ENCODE measurements around the gene PACSIN1. TPM values are rescaled to one million over a fixed set of nuclear protein-coding genes. Genes with fewer than 3 reads are reported as not detected.

PACSIN1 gene
- total RNA-seq, 1 donor from 2014 or later, result 3.4 TPM

DNA sequence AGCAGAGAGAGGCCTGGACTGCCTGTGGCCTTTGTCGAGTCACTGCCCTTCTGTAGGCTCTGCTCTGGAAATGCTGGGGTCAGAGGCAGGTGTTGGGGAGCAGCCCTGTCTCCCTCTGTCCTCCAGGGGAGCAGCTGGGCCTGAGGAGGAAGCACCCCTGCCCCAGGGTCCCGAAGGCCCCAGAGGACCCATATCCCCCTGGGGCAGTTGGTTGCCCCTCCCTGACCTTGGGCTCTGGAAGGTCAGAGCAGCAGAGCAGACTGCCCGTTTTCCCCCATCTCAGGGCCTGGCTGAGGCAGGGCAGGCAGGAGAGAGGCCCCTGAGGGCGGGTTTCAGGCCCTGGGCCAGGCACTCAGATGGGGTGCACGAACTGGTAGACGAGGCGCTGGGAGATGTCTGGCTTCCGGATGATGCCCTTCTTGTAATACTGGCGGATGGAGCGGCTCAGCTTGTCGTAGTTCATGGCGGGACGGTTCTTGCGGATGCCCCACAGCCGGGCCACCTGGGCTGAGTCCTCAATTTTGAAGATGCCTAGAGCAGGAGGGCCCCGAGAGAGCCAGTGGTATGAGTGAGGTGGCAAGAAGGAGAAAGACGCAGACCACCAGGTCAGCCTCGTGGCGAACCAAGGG lies 72.2 kb downstream of the PACSIN1 start:
- Mint-ChIP-seq H3K9me3 (no peaks in the 10 kb centered on the region), H3K36me3 (no peaks in the 10 kb centered on the region), H3K27ac (no peak overlapping the region), H3K4me3 (no peak overlapping the region), H3K4me1 (ENCODE audit: unreplicated experiment) (no peaks in the 10 kb centered on the region), H3K27me3 (no peaks in the 10 kb centered on the region)
- TF ChIP-seq, protein P1, sequence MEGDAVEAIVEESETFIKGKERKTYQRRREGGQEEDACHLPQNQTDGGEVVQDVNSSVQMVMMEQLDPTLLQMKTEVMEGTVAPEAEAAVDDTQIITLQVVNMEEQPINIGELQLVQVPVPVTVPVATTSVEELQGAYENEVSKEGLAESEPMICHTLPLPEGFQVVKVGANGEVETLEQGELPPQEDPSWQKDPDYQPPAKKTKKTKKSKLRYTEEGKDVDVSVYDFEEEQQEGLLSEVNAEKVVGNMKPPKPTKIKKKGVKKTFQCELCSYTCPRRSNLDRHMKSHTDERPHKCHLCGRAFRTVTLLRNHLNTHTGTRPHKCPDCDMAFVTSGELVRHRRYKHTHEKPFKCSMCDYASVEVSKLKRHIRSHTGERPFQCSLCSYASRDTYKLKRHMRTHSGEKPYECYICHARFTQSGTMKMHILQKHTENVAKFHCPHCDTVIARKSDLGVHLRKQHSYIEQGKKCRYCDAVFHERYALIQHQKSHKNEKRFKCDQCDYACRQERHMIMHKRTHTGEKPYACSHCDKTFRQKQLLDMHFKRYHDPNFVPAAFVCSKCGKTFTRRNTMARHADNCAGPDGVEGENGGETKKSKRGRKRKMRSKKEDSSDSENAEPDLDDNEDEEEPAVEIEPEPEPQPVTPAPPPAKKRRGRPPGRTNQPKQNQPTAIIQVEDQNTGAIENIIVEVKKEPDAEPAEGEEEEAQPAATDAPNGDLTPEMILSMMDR (conservative IDR thresholded peaks at IDR 0.05), result no peak
- no peak for DNase-seq (ENCODE audit: extremely low spot score, unreplicated experiment)

DNA sequence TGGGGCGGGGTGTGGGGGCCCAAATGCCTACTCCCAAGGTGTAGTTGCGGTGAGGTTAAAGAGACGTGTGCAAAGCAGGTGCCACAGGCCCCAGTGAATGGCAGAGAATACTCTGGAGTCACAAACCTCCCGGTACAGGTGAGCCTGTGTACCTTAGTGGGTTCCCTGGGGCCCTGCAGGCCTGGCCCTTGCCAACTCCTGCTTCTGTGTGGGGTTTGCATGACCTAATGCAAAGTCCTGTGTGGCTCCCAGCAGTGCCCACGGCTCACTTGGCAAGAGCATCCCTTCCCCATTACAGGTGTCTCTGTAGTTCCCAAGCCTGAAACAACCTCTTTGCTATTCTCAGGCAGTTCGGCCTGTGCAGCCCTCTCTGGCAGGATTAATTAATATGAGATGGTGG lies 72.7 kb downstream of the PACSIN1 start:
- H3K27ac Mint-ChIP-seq, result no peak overlapping the region
- no peak for DNase-seq (ENCODE audit: extremely low spot score, unreplicated experiment)
- TF ChIP-seq, protein P1 (conservative IDR thresholded peaks at IDR 0.05), result no peak
- no peaks in the 10 kb centered on the region for H3K4me1 Mint-ChIP-seq (ENCODE audit: unreplicated experiment)
- no peaks in the 10 kb centered on the region for H3K9me3 Mint-ChIP-seq
- H3K27me3 Mint-ChIP-seq, result no peaks in the 10 kb centered on the region
- H3K4me3 Mint-ChIP-seq, result no peak overlapping the region
- H3K36me3 Mint-ChIP-seq, result no peaks in the 10 kb centered on the region

DNA sequence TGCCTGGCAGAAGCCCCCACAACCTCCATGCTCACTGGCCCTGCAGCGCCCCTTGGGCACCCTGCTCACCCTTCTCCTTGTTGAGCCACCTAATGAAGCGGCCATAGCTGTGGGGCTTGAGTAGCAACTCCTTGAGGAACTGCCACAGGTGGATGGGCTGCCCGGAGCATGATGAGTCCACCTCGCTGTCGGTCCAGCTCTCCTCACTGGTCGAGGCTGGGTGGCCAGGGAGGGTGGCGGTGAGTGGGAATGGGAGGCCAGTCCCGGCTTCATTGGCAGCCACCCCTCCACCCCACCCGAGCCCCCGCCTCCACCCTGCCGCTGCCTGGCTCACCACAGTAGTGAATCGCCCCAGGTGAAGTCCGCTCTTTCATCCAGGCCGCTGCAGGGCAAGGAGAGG lies 73.3 kb downstream of the PACSIN1 start:
- Mint-ChIP-seq H3K4me1 (ENCODE audit: unreplicated experiment) (no peaks in the 10 kb centered on the region), H3K27me3 (no peaks in the 10 kb centered on the region), H3K9me3 (no peaks in the 10 kb centered on the region), H3K4me3 (no peak overlapping the region), H3K36me3 (no peaks in the 10 kb centered on the region), H3K27ac (no peak overlapping the region)
- DNase-seq (ENCODE audit: extremely low spot score, unreplicated experiment), result no peak
- TF ChIP-seq, protein P1 (conservative IDR thresholded peaks at IDR 0.05), result no peak

DNA sequence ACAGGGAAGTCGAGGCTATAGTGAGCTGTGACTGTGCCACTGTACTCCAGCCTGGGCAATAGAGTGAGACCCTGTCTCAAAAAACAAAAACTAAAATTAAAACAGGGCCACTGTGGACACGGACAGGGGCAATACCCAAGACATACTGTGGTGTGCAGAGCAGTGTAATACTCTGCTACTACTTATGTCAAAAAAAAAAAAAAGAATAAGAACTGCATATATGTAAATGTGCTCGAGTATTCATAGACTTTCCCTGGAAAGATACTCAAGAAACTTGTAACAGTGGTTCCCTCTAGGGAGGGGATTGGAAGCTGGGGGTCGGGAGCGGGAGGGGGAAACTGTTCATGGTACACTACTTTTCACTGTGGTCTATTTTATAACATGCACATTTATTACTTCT lies 74.3 kb downstream of the PACSIN1 start:
- Mint-ChIP-seq H3K27me3 (no peaks in the 10 kb centered on the region), H3K4me1 (ENCODE audit: unreplicated experiment) (no peaks in the 10 kb centered on the region), H3K36me3 (no peaks in the 10 kb centered on the region), H3K27ac (no peak overlapping the region), H3K4me3 (no peak overlapping the region), H3K9me3 (no peaks in the 10 kb centered on the region)
- TF ChIP-seq, protein P1 (conservative IDR thresholded peaks at IDR 0.05), result no peak
- no peak for DNase-seq (ENCODE audit: extremely low spot score, unreplicated experiment)

DNA sequence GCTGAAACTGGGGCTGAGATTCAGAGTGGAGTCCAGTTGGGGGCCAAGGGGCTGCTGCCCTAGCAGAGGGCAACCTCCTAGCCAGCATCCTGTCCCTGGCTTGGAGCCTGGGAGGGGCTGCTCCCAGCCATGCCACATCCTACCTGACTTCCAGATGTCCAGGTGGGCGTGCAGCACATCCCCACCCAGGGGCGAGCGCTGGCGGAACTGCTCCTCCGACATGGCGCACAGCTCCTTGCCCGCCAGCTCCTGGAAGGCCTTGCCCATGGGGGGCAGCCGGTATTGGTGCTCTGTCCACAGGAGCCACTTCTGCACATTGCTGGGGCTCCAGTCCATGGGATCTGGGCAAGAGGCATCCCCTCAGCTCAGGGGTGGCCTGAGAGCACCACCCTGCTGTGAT lies 75.0 kb downstream of the PACSIN1 start:
- H3K4me1 Mint-ChIP-seq (ENCODE audit: unreplicated experiment), result peaks cover 2% of the 10 kb centered on the region
- TF ChIP-seq, protein P1 (conservative IDR thresholded peaks at IDR 0.05), result no peak
- DNase-seq (ENCODE audit: extremely low spot score, unreplicated experiment), result no peak
- no peak overlapping the region for H3K4me3 Mint-ChIP-seq
- H3K27ac Mint-ChIP-seq, result no peak overlapping the region
- no peaks in the 10 kb centered on the region for H3K9me3 Mint-ChIP-seq
- H3K27me3 Mint-ChIP-seq, result no peaks in the 10 kb centered on the region
- H3K36me3 Mint-ChIP-seq, result no peaks in the 10 kb centered on the region

DNA sequence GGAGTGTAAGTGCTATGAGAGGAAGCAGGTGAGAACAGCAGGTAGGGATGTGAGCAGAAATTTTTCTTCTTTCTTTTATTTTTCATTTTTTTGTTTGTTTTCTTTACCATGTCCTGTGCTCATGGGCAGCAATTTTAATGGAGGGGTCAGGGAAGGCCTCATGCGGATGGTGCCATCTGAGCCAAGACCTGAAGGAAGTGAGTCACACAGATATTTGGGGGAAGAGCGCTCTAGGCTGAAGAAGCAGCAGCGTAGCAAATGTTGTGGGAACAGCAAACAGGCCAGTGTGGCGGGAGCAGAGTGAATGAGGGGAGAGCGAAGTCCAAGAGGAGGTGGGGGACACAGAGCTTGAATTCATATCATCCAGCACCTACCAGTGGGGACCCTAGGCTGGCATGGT lies 77.5 kb downstream of the PACSIN1 start:
- Mint-ChIP-seq H3K9me3 (no peaks in the 10 kb centered on the region), H3K4me3 (no peak overlapping the region), H3K36me3 (no peaks in the 10 kb centered on the region), H3K27ac (no peak overlapping the region), H3K27me3 (no peaks in the 10 kb centered on the region), H3K4me1 (ENCODE audit: unreplicated experiment) (peaks cover 6% of the 10 kb centered on the region)
- no peak for DNase-seq (ENCODE audit: extremely low spot score, unreplicated experiment)
- TF ChIP-seq, protein P1 (conservative IDR thresholded peaks at IDR 0.05), result no peak
